ENCODE data around the gene CFLAR. TPM values are rescaled to one million over a fixed set of nuclear protein-coding genes. Genes with fewer than 3 reads are reported as not detected.
"Not testable (repeated sequence)": the region's sequence is repeated elsewhere in the genome, so short reads cannot be mapped to it uniquely, and the experiment has no call there.

CFLAR gene
- total RNA-seq, 1 donor from 2014 or later, result 43.9 TPM

DNA sequence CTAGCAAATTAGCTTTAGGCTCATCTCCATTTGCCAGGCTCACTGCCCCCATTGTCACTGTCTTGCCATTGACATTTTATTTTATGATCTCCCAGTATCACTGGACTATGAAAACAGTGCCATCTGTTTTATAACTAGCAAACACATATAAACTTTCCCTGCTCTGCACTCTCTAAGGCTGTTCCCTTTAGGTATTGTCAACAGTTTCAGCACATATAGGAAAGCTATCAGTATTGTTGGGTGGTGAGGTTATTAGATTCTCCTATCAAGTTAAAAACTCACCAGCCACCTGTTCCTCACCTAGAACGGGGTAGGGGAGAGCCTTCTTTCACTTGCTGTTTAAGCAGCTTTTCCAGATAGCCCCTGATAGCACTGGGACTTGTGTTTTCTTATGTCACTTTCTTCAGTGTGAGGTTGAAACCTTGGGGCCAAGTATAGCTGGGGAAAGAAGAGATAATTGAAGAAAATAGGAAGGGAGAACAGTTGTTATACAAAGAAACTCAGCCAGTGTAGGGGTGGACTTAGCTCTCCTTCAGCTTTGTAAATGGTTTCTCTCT, 32.5 kb downstream of the CFLAR start:
- peaks cover 12% of the 10 kb centered on the region for H3K36me3 Mint-ChIP-seq
- no peaks in the 10 kb centered on the region for H3K9me3 Mint-ChIP-seq
- no peak for DNase-seq (ENCODE audit: low spot score in 2 of 2, unreplicated experiment in 2 of 2)
- H3K4me1 Mint-ChIP-seq, result peaks cover 8% of the 10 kb centered on the region
- TF ChIP-seq, protein P1, sequence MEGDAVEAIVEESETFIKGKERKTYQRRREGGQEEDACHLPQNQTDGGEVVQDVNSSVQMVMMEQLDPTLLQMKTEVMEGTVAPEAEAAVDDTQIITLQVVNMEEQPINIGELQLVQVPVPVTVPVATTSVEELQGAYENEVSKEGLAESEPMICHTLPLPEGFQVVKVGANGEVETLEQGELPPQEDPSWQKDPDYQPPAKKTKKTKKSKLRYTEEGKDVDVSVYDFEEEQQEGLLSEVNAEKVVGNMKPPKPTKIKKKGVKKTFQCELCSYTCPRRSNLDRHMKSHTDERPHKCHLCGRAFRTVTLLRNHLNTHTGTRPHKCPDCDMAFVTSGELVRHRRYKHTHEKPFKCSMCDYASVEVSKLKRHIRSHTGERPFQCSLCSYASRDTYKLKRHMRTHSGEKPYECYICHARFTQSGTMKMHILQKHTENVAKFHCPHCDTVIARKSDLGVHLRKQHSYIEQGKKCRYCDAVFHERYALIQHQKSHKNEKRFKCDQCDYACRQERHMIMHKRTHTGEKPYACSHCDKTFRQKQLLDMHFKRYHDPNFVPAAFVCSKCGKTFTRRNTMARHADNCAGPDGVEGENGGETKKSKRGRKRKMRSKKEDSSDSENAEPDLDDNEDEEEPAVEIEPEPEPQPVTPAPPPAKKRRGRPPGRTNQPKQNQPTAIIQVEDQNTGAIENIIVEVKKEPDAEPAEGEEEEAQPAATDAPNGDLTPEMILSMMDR (IDR thresholded peaks at IDR 0.05; ENCODE audit: unreplicated experiment), result no peak
- H3K27me3 Mint-ChIP-seq (ENCODE audit: low read depth), result no peaks in the 10 kb centered on the region
- no peak overlapping the region for H3K4me3 Mint-ChIP-seq
- H3K27ac Mint-ChIP-seq, result no peak overlapping the region

DNA sequence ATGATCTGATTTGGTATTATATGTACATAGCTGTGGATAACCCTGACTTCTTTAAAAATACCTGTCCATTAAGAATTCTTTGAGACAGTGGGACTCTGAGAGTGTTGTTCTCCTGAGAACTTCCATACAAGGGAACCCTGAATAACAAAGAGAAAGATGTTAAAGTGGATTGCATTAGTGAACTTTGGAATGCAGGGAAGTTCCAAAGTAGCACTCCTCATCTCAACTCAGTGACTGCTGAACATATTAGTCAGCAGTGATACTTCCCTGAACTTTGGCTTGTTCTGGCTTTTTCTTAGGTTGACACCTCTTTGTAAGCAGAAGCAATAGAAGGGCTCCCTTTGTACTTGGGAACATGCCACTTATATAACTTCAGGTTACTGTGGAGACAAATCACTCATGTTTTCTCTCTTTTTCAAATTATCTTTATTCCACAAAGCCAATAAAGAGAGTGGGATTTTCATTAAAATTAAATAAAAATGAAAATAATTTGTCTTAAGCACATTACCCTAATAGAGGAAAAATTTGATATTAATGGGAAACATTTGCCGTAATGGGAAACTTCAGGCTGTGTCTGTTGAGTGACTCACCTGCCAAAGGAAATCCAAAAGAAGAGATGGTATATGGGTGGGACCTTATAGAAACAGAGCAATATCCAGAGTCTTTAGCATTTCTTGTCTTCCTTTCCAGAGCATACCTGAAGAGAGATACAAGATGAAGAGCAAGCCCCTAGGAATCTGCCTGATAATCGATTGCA, 33.3 kb downstream of the CFLAR start:
- no peak overlapping the region for H3K27ac Mint-ChIP-seq

DNA sequence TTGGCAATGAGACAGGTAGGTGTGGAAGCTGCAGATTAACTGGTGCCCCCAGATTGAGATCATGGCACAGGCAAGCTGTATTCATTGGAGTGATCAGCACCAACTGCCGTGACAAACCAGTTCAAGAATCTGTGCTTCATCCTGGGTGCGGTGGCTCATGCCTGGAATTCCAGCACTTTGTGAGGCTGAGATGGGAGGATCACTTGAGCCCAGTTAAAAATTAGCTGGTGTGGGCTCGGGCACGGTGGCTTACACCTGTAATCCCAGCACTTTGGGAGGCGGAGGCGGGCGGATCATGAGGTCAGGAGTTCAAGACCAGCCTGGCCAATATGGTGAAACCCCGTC, 33.8 kb downstream of the CFLAR start:
- H3K27me3 Mint-ChIP-seq (ENCODE audit: low read depth); H3K4me1 Mint-ChIP-seq; H3K27ac Mint-ChIP-seq; DNase-seq (ENCODE audit: low spot score in 2 of 2, unreplicated experiment in 2 of 2); H3K4me3 Mint-ChIP-seq; H3K9me3 Mint-ChIP-seq: not testable (repeated sequence)
- H3K36me3 Mint-ChIP-seq, result peaks cover 12% of the 10 kb centered on the region

More for the DNA sequence above, 33.3 kb downstream of the CFLAR start:
- Mint-ChIP-seq H3K9me3 (no peaks in the 10 kb centered on the region), H3K4me3 (no peak overlapping the region), H3K4me1 (peaks cover 8% of the 10 kb centered on the region), H3K36me3 (peaks cover 12% of the 10 kb centered on the region), H3K27me3 (ENCODE audit: low read depth) (no peaks in the 10 kb centered on the region)
- TF ChIP-seq, protein P1 (IDR thresholded peaks at IDR 0.05; ENCODE audit: unreplicated experiment), result no peak
- DNase-seq (ENCODE audit: low spot score in 2 of 2, unreplicated experiment in 2 of 2), result no peak

DNA sequence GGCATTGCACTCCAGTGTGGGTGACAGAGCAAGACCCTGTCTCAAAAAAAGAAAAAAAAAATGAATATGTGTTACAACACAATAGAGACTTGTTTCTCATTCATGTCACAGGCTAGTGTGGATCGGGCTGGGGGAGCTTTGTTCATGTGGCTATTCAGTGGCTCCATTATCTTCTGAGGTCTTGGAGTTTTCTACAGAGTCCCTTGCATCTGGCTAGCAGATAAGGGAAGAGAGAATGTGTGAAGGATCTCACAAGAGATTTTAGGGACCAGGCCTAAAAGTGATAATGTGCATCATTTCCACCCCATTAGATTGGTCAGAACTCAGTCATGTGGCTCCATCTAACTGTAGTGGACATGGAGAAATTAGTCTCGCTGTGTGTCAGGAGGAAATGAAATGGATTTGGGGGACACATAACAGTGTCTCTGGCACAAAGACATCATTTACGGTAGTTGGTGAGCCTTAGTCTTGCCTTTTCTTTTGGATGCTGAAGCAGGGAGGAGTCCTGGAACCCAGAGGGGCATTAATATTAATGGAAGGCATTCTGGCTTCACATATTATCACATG, 34.6 kb downstream of the CFLAR start:
- H3K27ac Mint-ChIP-seq, result peak overlapping the region; percentile 86
- peaks cover 12% of the 10 kb centered on the region for H3K36me3 Mint-ChIP-seq
- H3K4me3 Mint-ChIP-seq, result no peak overlapping the region
- peaks cover 8% of the 10 kb centered on the region for H3K4me1 Mint-ChIP-seq
- no peaks in the 10 kb centered on the region for H3K9me3 Mint-ChIP-seq
- no peak for DNase-seq (ENCODE audit: low spot score in 2 of 2, unreplicated experiment in 2 of 2)
- no peaks in the 10 kb centered on the region for H3K27me3 Mint-ChIP-seq (ENCODE audit: low read depth)
- TF ChIP-seq, protein P1 (IDR thresholded peaks at IDR 0.05; ENCODE audit: unreplicated experiment), result no peak

DNA sequence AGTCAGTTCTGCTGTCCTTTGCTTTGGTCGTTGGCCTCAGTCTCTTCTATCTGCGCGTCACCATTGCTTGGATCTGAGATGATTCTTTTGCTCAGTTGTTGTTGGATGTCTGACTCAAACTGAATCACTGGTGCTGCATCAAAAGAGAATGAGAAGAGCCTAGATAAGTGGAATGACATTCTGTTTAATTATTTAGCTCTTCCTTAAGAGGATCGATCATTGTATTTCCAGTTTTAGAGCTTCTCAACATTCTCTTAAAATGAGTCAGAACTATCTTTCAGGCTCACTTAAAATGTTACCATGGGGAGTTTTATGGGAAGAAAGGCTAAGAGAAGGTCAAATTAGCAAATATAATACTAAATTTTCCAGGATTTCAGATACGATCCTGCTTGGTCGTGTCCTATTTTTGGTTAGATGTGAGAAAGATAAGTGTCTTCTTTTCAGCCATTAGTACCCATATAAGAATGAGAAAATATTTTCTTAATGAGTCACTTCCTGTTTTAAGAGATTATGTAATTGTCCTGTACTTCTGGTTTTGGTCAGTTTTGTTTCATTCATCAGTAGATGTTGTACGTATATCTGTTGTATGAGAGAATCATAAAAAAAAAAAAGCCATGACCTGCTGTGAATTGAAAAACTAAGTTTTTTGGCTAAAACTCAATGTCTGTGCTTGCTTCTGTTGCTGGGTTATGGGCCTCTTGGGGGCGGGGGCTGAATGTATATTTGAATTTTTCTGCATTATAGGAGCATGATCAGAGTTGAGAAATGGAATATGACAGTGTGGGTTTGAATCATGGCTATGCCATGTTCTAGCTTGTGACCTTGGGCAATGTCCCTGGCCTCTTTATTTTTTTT, 35.4 kb downstream of the CFLAR start:
- TF ChIP-seq, protein P1 (IDR thresholded peaks at IDR 0.05; ENCODE audit: unreplicated experiment), result no peak
- H3K4me3 Mint-ChIP-seq, result no peak overlapping the region
- H3K36me3 Mint-ChIP-seq, result peaks cover 11% of the 10 kb centered on the region
- no peaks in the 10 kb centered on the region for H3K27me3 Mint-ChIP-seq (ENCODE audit: low read depth)
- H3K27ac Mint-ChIP-seq, result peak overlapping the region; percentile 86
- no peaks in the 10 kb centered on the region for H3K9me3 Mint-ChIP-seq
- DNase-seq (ENCODE audit: low spot score in 2 of 2, unreplicated experiment in 2 of 2), result no peak
- peaks cover 8% of the 10 kb centered on the region for H3K4me1 Mint-ChIP-seq
